Glomerular visceral epithelial cell (primary cell): ENCODE results near the gene CYRIA.

ENCODE experiments used
- DNase-seq: peaks from one replicate; pipeline ENCODE4 v3.0.0-alpha.2; 2016; ENCODE audit errors: extremely low spot score

Gene CYRIA

DNA sequence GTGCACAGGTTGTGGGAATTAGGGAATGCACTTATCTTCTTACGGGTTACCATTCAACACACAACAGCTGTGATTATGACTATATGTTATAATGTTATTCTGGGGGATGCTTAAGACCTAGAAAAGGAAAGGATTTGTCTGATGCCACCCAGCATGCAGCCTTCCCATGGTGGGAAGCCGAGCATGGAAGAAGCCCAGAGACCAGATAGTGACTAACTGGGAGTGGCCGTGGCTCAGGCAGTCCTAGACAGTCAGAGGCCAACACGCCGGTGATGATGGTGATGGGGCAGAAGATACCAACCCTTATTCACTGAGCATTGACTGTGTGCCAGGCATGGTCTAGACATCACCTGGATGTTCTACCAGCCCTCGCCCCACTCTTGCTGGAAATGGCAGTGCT, 35.9 kb downstream of the CYRIA start:
- DNase-seq: no peak

DNA sequence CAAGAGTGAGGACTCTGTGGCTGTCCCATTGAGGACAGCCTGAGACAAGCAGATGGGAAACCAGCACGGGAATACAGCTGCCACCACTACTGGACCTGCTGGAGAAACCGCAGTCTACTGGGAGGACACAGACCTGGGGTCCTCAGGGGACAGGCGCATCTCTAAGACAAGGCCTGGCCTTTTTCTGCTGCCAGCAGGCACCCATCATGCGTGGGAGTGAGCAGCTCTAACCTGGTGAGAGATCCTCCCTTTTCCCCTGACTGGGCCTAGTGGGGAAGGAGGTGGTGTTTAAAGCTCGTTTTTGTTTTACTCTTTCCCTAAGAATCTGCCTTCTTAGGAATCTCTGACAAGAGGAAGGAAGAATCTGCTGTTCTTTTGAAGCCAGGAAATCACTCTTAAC, 36.6 kb downstream of the CYRIA start:
- no peak for DNase-seq

DNA sequence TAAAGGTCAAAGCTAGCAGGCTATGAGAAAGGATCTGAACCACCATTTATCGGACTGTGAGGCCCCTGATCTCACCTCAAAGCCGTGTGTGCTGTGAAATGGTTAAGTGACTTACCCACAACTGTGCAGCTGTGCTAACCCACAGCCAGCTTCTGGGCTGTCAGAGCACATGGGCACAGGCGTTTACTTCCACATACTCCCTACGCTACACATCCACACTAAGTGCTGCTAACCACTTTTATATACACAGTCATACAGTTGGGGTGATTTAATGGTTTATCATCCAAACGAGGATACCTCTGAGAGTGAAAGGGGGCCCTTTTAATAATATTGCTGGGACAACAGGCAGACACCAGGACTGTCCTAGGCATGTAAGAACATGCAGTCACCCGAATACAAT, 37.3 kb downstream of the CYRIA start:
- DNase-seq: peak; percentile 60

DNA sequence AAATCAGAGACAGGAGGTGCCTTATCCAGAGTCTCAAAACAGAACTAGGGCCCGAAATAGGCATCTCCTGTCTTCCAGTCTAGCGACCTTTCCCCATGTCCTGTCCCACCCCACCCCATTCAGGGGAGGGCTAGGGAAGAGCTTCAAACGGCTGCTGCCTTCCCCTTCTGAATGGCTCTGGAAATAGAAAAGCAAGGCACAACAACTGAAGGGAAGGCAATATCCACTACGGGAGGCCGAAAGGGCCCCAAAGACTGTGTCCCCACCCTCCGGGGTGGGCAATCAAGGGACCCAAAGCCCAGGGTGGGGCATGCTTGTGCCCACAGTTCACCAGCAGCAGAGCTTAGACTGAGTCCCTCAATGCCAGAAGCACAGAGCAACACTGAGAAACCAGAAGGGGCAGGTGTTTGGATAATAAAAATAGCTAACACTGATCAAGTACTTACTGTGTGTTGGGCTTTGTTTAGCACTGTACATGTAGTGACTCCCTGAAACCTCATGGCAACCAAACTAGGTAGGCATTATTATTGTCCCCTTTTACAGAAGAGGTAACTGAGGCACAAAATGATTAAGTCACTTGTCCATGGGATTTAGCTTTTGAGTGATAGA, 38.5 kb downstream of the CYRIA start:
- DNase-seq: no peak

DNA sequence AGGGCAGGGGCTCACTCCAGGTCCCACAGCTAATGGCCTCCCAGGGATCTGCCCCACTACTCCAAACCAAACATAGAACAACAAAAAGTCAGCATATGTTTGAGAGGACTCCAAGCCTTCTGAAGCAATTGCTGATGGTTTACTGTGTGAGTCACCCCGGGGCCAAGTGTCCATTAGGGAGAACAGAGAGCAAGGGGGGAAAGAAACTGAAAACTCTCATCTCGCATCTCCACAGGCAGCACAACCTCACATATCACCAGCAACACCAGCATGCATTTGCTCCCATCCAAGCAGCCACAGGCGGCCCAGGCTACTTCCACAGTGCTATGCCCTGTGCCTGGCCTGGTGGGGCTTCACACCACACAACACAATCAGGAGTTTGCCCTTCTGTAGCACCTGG, 39.1 kb downstream of the CYRIA start:
- peak; percentile 78 for DNase-seq

DNA sequence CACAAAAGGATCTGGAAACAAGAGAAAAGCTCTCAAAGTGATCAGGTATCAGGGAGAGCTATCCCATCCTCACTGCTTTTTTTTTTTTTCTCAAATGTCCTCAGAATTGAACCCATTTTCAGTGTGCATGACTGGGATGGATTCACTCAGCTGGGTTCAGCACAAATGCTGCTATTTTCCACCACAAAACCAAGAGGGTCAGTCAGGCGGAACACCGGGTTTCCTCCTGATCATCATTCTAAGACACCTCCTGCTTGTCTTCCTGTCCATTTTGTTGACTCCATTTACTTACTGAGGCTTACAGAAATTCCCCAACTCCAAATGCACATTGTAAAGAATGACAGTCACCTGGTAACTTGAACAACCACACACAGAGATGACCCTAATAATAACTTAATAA, 39.9 kb downstream of the CYRIA start:
- peak; percentile 80 for DNase-seq

DNA sequence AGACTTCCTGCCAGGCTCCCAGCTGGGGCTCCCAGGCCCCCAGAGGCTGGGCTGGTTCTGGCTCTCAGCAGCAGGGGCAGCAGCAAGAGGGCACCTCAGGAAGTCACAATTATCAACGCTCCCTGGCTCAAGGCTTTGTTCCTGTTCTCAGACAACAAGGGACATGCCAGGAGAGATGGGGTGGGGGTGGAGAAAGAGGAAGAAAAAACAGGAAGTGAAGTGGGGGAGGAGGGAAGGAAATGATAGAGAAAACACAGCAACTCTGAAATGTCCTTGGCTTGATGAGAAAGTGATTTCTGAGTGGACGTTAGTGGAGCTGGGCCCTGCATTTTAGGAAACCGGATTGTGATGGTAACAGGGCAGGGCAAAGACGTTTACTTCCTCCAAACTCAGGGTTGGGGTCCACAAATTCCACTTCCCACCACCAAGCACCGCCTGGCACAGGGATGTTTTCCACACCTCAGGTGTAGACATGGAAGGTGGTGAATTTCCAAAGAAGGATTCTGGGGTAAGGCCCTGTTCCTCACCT, 40.4 kb downstream of the CYRIA start:
- DNase-seq: peak; percentile 18

DNA sequence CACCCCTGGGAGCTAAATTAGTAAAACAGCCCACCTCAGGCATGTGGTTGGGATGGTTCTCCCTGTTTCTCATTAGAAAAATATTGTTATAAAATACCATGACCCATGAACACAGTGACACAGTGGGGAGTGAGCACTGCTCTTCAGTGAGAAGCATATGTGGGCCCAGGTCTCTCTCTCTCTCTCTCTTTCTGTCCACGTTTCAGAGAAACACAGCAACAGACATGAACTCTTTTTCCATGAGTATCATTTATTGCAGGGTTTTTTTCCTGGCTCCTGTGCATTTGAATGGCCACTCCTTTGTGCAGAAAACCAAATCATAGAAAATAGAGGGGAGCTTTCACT, 41.2 kb downstream of the CYRIA start:
- no peak for DNase-seq

DNA sequence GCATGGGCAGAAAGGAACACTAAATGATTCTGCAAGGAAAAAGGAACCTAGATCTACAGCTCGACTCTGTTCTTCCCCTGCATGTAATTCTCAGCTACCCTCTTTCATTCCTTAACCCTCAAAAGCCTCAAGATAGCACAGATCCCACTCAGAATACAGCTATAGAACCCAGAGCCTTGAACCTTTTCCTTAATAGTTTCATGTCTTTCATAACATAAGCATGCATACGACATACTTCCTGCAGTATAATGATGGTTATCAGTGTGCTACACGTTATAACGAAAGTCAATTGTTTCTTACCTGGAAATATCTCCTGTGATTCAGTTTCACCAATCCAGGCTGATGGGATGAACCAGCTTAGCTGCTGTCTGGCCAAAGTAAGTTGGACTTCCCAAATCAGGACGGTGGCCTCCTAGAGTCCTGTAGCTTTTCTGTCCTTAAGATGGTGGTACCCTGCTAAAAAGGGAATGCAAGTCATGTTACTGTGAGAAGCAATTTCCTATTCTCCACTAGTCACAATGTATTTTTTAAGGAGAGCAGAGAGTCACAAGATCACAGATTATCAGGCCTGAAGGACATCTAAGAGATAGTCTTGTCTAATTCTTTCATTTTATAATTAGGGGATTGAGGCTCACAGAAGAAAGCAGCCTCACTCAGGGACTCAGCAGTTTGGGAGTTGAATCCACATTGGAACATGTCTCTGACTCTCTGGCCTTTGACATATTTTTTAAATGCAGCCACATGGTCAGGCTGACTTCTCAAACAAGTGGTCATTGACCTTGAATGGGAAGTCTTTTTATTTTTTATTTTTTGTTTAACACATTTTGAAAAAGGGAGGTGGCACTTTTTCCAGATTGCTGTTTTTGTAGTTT, 41.8 kb downstream of the CYRIA start:
- no peak for DNase-seq

DNA sequence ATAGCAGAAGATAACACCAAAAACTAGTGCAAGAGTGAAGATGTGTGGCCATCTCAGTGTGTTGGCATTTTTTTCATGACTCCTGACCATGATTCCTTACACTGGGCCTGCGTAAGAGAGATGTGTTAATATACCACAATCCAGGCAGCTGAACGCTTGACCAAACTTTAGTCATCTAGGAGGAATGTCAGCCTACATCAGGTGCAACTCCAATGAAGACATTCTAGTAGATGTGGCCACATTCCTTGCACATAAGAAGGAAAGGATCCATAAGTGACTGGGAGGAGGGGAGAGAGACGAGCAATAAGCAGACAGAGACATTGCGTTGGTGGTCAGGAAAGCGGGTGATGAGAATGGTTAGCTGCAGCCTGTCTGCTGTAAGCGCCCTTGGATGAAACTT, 42.6 kb downstream of the CYRIA start:
- DNase-seq: peak; percentile 96

DNA sequence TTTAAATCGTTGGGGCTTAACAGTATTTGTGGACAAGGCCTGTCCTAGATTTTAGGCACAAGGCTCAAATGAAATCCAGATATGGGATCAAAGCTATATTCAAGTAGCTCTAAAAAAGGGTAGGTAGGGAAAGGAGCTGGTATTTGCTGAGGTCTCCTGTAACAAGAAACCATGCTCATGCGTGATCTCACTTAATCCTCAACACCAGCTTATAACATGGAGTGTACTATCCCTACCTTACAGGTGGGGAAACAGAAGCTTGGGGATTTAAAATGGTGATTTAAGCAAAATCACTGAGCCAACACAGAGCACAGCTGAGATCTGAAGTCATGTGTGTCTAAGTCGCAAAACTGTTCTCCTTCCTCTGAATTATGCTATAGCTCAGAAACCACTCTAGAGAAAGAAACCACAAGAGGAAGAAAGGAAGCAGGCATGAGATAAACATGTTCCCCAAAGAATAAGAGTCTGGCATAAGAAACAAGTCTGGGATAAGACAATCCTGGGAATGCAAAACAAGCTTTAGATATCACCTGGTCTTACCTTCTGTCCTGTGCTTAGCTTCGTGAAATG, 43.1 kb downstream of the CYRIA start:
- peak; percentile 78 for DNase-seq

DNA sequence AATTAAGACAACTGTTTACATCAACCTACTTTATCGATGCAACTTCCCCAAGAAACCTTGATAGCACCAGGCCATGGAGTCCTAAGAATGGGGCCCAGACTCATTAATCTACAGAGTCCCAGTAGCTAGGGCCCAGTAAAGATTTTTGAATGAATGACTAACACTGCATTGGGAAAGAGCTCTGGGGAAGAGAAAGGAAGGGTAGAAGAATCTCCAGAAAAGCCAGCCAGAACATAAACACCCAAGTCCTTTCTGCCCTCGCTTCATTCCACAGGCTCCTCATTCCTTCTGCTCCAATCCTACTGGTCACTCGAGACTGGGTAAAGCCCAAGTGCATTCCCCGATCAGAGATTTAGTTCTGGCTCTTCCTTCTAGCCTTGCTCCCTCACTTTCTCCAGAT, 44.3 kb downstream of the CYRIA start:
- no peak for DNase-seq

DNA sequence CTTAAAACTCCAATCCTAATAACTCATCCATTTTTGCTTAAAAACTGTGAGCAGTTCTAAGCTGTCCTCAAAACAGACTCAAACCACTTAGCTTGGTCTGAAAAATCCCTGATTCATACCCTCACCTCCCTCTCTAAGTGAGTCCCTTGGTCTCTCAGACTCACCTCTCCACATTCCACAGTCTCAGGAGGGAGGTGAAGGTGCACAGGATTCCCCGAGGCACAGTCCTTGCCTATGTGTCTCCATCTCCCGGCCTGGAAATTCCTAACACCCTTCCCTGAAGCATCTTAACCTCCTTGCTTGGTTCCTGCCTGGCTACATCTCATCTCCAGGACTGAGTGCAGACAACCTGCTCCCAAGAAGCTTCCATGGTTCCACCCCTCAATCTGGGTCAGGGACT, 45.0 kb downstream of the CYRIA start:
- no peak for DNase-seq

DNA sequence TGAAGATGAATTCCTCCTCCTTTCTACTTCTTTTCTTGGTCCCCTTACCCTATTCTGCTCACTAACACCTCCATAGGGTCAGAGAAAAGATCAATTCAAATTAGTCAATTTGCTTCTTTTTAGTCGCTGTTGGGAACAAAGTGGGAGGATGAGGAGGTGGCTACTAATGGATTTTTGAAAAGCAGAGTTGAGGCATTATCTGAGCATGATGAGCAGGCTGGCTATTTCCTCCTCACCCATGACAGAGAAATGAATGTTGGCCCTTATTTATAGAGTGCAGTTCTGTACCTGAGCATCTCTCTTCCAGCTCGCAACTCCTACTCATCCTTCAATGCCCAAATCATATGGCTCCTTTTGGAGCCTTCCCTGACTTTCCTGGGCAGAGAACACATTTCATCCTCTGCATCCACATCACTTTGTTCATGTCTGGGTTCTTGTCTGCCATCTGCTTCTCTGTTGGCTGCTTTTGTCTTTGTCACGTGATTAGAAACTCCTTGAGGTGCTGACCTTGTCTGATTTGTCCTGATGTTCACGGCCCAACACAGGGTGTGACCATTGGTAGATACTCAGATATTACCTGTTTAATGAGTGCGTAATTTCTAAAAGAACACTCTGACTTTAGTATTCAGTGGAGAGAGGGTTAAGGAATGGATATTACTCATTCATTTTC, 45.9 kb downstream of the CYRIA start:
- no peak for DNase-seq

DNA sequence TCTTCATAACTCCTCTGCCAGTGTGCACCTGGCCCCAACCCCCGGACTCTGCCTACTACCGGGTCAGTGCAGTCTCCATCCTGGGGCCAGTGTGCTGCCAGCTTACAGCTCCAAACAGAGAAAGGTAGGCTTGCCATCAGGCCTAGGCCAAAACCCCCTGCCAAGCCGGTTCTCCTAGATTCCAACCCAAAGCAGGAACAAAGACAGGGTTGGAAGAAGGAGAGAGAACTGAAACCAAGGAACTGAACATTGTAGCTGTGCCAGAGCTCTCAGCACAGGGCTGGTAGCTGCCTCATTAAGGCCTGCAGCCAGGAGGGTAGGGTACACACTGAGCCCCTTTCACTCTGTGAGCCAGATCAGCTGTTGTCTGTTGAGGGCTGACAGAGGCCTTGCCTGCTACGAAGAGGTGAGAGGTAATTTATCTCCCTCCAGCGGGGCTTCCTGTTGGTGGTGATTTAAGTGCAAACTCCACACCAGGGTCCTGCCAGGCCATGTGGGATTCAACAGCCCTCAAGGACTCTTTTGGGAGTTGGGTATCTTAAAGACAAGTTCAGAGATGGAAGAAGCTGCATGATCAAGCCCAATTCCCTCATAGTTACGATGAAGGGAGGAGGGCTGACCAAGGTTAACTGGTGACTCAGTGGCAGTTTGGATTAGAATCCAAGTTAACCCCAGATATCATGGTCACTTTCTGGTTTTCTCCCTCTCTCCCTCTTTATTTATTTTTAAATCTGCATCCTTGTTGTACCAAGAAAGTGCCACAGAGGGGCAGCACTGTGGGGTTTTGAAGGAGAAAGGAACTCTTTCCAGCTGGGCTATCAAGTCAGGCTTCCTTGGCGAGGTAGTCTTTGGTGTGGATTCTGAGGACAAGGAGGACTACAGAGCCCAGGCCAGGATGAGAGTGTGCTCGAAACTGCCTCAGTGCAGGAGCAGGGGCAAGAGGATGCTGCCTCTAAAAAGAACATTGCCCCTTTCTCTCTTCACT, 48.1 kb downstream of the CYRIA start:
- DNase-seq: peak; percentile 41
